Caco-2 (cell line): ENCODE measurements around the gene METTL26. TPM values are rescaled to one million over a fixed set of nuclear protein-coding genes. Genes with fewer than 3 reads are reported as not detected.

Experiments
- BruUV-seq: library from RNA; stranded (reverse); fragments of 400-500 nt; replicated peaks from 2 replicates; lab custom pipeline; 2021; lab: Mats Ljungman, UMichigan
- CTCF ChIA-PET: fragments of 300-600 bp; sonication (Branson Sonifier 250); formaldehyde crosslinking; loops from one replicate; lab custom pipeline; 2022; ENCODE audit warnings: antibody characterized with exemption; lab: Charles Lee
- POLR2A ChIA-PET: fragments of 300-600 bp; sonication (Branson Sonifier 250); formaldehyde crosslinking; loops from one replicate; lab custom pipeline; 2022; ENCODE audit warnings: antibody characterized with exemption; lab: Charles Lee
- DNase-seq, 2 experiments: peaks; one replicate each; pipeline versions ENCODE4 v3.0.0 to v3.0.0-alpha.2; 2020 to 2022
- H3K27me3 ChIP-seq: replicated peaks from 2 replicates; pipeline ENCODE4 v1.6.0; 2011; ENCODE audit warnings: low read length; ENCODE audit not compliant: control insufficient read depth, insufficient read depth
- H3K36me3 ChIP-seq: 2 replicates; pipeline ENCODE4 v1.5.1; 2011; ENCODE audit warnings: low read length; ENCODE audit not compliant: control insufficient read depth, insufficient read depth
- H3K4me1 ChIP-seq: fragments of 250-450 bp; sonication (Bioruptor Pico); 2 replicates; pipeline ENCODE4 v1.5.1; 2020; ENCODE audit warnings: mild to moderate bottlenecking
- H3K4me3 ChIP-seq: 2 replicates; pipeline ENCODE4 v1.5.1; 2011; ENCODE audit warnings: low read depth, mild to moderate bottlenecking, control low read depth, low read length
- H3K9me3 ChIP-seq: fragments of 250-450 bp; sonication (Bioruptor Pico); 2 replicates; pipeline ENCODE4 v1.5.1; 2020; ENCODE audit warnings: mild to moderate bottlenecking, moderate library complexity
- H3K27ac Mint-ChIP-seq: one replicate; pipeline ENCODE4 v1.8.0; 2022; ENCODE audit warnings: mixed read lengths; ENCODE audit not compliant: unreplicated experiment
- H3K27me3 Mint-ChIP-seq: one replicate; pipeline ENCODE4 v1.8.0; 2022; ENCODE audit warnings: mixed read lengths; ENCODE audit not compliant: insufficient read depth, unreplicated experiment
- H3K36me3 Mint-ChIP-seq: one replicate; pipeline ENCODE4 v1.8.0; 2022; ENCODE audit warnings: mild to moderate bottlenecking, mixed read lengths; ENCODE audit not compliant: insufficient read depth, unreplicated experiment
- H3K4me1 Mint-ChIP-seq: one replicate; pipeline ENCODE4 v1.8.0; 2022; ENCODE audit warnings: low read depth, mixed read lengths; ENCODE audit not compliant: unreplicated experiment
- H3K4me3 Mint-ChIP-seq: one replicate; pipeline ENCODE4 v1.8.0; 2022; ENCODE audit warnings: mild to moderate bottlenecking, moderate library complexity, mixed read lengths; ENCODE audit not compliant: unreplicated experiment
- H3K9me3 Mint-ChIP-seq: one replicate; pipeline ENCODE4 v1.8.0; 2022; ENCODE audit warnings: mixed read lengths; ENCODE audit not compliant: unreplicated experiment
- intact Hi-C: fragments of 100-400 bp; cut with micrococcal nuclease; formaldehyde crosslinking; loops from one replicate; pipeline ENCODE4 v1.10.0; 2022; ENCODE audit not compliant: unreplicated experiment
- total RNA-seq: library from RNA; stranded (reverse); gene quantifications from 2 replicates; pipeline ENCODE4 v1.2.3, GENCODE V29; 2022
- TF ChIP-seq, protein P1 (sequence below), 2 experiments: fragments of 200-600 bp in 1 of 2; IDR thresholded peaks; 1 replicate in 1 of 2; 2 replicates in 1 of 2; pipeline versions ENCODE4 v1.5.1 to v1.8.0; 2011 to 2022; ENCODE audit warnings: antibody characterized with exemption in 1 of 2, control low read depth in 1 of 2, inconsistent platforms in 1 of 2, low read depth in 1 of 2, low read length in 1 of 2, mild to moderate bottlenecking in 1 of 2, moderate library complexity in 1 of 2; ENCODE audit not compliant: insufficient read depth in 1 of 2, severe bottlenecking in 1 of 2, unreplicated experiment in 1 of 2

Gene METTL26
- total RNA-seq, 1 experiment from 2014 or later: 67.4 TPM

DNA sequence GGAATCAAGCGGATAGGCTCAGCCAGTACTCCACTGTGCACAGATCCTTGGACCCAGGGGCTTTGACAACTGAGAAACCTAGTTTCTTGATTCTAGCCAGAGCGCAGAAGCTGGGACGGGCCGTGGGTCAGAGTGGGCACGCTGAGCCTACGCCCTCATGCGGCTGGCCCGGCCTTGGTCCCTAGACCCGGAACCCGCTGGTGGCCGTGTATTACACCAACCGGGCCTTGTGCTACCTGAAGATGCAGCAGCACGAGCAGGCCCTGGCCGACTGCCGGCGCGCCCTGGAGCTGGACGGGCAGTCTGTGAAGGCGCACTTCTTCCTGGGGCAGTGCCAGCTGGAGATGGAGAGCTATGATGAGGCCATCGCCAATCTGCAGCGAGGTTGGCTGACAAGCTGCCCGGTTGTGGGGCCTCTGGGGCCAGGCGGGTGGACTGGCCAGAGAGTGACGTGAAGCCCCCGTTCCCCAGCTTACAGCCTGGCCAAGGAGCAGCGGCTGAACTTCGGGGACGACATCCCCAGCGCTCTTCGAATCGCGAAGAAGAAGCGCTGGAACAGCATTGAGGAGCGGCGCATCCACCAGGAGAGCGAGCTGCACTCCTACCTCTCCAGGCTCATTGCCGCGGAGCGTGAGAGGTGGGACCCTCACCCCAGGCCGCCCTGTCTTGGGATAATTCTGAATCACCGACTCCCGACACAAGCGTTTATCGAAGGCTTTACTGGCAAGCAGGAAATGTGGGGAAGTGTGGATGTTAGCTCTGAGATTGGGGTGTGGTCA, 45.1 kb upstream of the METTL26 start:
- intact Hi-C loops: no loop called here
- H3K4me3 ChIP-seq: peak overlapping the region; percentile 51
- CTCF ChIA-PET: interaction anchor here (0.8 kb wide), 1 partner anchor 88 kb away, joined by 3 read pairs; no protein-coding TSS in a partner anchor

DNA sequence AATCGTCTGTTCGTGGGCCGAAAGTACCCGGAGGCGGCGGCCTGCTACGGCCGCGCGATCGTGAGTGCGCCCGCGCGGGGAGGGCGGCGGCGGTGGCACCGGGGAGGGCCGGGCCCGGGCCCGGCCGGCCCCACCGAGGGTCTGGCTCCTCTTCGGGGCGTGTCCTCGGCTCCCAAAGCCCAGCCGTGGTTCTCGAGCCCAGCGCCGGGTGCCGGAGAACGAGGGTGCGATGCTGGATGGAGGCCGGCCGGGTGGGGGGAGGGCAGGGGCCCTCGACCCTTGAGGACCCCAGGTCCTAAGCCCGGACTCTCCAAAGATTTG, 44.5 kb upstream of the METTL26 start:
- no TSS peak for BruUV-seq
- intact Hi-C loops: no loop called here
- 0 out of 2 replicates have a peak, but pooled peaks cover 4% of the 10 kb centered on the region for H3K36me3 ChIP-seq
- no peak for DNase-seq
- Mint-ChIP-seq H3K4me1 (no peaks in the 10 kb centered on the region), H3K4me3 (peak overlapping the region; percentile 79), H3K27me3 (no peaks in the 10 kb centered on the region), H3K36me3 (peaks cover 60% of the 10 kb centered on the region), H3K9me3 (no peaks in the 10 kb centered on the region), H3K27ac (no peak overlapping the region)
- TF ChIP-seq, protein P1, sequence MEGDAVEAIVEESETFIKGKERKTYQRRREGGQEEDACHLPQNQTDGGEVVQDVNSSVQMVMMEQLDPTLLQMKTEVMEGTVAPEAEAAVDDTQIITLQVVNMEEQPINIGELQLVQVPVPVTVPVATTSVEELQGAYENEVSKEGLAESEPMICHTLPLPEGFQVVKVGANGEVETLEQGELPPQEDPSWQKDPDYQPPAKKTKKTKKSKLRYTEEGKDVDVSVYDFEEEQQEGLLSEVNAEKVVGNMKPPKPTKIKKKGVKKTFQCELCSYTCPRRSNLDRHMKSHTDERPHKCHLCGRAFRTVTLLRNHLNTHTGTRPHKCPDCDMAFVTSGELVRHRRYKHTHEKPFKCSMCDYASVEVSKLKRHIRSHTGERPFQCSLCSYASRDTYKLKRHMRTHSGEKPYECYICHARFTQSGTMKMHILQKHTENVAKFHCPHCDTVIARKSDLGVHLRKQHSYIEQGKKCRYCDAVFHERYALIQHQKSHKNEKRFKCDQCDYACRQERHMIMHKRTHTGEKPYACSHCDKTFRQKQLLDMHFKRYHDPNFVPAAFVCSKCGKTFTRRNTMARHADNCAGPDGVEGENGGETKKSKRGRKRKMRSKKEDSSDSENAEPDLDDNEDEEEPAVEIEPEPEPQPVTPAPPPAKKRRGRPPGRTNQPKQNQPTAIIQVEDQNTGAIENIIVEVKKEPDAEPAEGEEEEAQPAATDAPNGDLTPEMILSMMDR (IDR thresholded peaks at IDR 0.05; ENCODE audit: insufficient read depth in 1 of 2, low read depth in 1 of 2, low read length in 1 of 2, severe bottlenecking in 1 of 2, unreplicated experiment in 1 of 2): no peak
- H3K4me1 ChIP-seq: peaks cover 30% of the 10 kb centered on the region
- H3K9me3 ChIP-seq: no peaks in the 10 kb centered on the region
- H3K27me3 ChIP-seq: no peaks in the 10 kb centered on the region
- peak overlapping the region; percentile 51 for H3K4me3 ChIP-seq
- CTCF ChIA-PET: interaction anchor here (0.6 to 0.8 kb wide), 4 partner anchors 10 to 341 kb away, joined by 3 to 5 read pairs (median 3); no protein-coding TSS in a partner anchor
- POLR2A ChIA-PET: interaction anchor here (1.2 to 1.5 kb wide), 2 partner anchors 9 to 15 kb away, joined by 6 to 10 read pairs; partner anchors contain the start of gene WDR24

More for the DNA sequence above, 45.1 kb upstream of the METTL26 start:
- peak overlapping the region; percentile 16 for H3K27ac Mint-ChIP-seq
- 0 out of 2 replicates have a peak, but pooled peaks cover 4% of the 10 kb centered on the region for H3K36me3 ChIP-seq
- no peaks in the 10 kb centered on the region for H3K27me3 Mint-ChIP-seq
- no TSS peak for BruUV-seq
- peak overlapping the region; percentile 79 for H3K4me3 Mint-ChIP-seq
- TF ChIP-seq, protein P1 (IDR thresholded peaks at IDR 0.05; ENCODE audit: insufficient read depth in 1 of 2, low read depth in 1 of 2, low read length in 1 of 2, severe bottlenecking in 1 of 2, unreplicated experiment in 1 of 2): no peak
- DNase-seq: no peak
- H3K36me3 Mint-ChIP-seq: peaks cover 66% of the 10 kb centered on the region
- no peaks in the 10 kb centered on the region for H3K9me3 Mint-ChIP-seq
- peaks cover 35% of the 10 kb centered on the region for H3K4me1 ChIP-seq
- H3K27me3 ChIP-seq: no peaks in the 10 kb centered on the region
- no peaks in the 10 kb centered on the region for H3K9me3 ChIP-seq
- H3K4me1 Mint-ChIP-seq: no peaks in the 10 kb centered on the region
- POLR2A ChIA-PET: interaction anchor here (1.2 to 1.5 kb wide), 2 partner anchors 9 to 14 kb away, joined by 6 to 10 read pairs; partner anchors contain the start of gene WDR24

- intact Hi-C loops: no loop called here
- POLR2A ChIA-PET: interaction anchor here (1.2 to 1.5 kb wide), 2 partner anchors 10 to 15 kb away, joined by 6 to 10 read pairs; partner anchors contain the start of gene WDR24
These were observed 43.9 kb upstream of the METTL26 start, which contains the start of gene STUB1 for GRCh38 chr16:679814-680624. STUB1 (plus strand) TSS chr16:680410; CDS start chr16:680526, 116 bp downstream.

More at GRCh38 chr16:679814-680624, 43.9 kb upstream of the METTL26 start, which contains the start of gene STUB1:
- Mint-ChIP-seq H3K4me3 (peak within 1 kb of the TSS; percentile 79), H3K36me3 (peaks cover 59% of the 10 kb centered on the region), H3K27me3 (no peaks in the 10 kb centered on the region), H3K4me1 (no peaks in the 10 kb centered on the region), H3K9me3 (no peaks in the 10 kb centered on the region), H3K27ac (peak within 1 kb of the TSS; percentile 72)
- no peaks in the 10 kb centered on the region for H3K27me3 ChIP-seq
- DNase-seq: peak; percentile 90 to 93
- no peaks in the 10 kb centered on the region for H3K9me3 ChIP-seq
- H3K36me3 ChIP-seq: 0 out of 2 replicates have a peak, but pooled peaks cover 4% of the 10 kb centered on the region
- CTCF ChIA-PET: interaction anchor here (0.6 to 0.8 kb wide), 3 partner anchors 9 to 342 kb away, joined by 3 to 5 read pairs (median 3); no protein-coding TSS in a partner anchor
- BruUV-seq: no TSS peak
- peak within 1 kb of the TSS; percentile 67 for H3K4me3 ChIP-seq
- peaks cover 30% of the 10 kb centered on the region for H3K4me1 ChIP-seq
- TF ChIP-seq, protein P1 (IDR thresholded peaks at IDR 0.05; ENCODE audit: insufficient read depth in 1 of 2, low read depth in 1 of 2, low read length in 1 of 2, severe bottlenecking in 1 of 2, unreplicated experiment in 1 of 2): no peak
